HG03439 (cell line): ENCODE results near the gene OLFML2B.
"Not testable (repeated sequence)": the region's sequence is repeated elsewhere in the genome, so short reads cannot be mapped to it uniquely, and the experiment has no call there.

Experiments used
- ATAC-seq: cut with Tn5 transposase; IDR thresholded peaks from one replicate; pipeline ENCODE4 v1.9.1; 2021; ENCODE audit warnings: mild to moderate bottlenecking, moderate library complexity; ENCODE audit not compliant: unreplicated experiment

The OLFML2B gene

DNA sequence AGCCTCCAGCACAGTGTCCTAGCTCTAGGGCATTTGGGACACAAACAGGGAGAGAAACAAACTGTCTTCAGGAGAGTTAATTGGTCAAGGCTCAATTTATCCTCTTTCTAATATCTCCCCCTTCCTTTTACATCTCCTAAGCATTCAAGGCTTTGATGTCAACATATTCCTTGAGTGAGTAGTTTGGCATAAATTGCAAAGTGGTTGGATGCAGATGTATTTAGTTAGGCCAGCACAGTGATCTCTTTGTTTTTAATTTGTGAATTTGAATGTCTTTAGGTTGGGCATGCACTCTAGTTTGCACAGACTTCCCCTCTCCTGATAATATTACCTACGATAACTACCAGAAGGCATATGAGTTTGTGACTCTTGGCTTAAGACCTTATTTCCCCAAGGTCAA lies 12.5 kb upstream of the OLFML2B start:
- no peak for ATAC-seq

DNA sequence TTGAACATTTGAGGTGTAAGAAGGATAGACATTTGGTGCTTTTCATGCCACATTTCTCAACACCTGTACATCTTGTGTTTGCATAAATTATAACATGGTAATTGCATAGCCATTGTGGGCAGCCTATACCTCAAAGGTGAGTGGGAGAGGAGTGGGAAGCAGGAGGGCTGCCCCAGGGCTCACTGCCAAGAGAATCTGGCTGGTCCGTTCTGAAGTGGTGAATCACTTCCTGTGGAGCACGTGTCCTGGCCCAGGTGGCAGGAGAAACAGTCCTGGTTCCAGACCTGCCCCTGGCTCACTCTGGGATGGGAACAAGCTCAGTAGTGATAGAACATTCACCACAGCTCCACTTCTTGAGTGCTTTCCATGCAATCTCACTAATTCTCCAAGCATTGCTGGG lies 11.6 kb upstream of the OLFML2B start:
- ATAC-seq: no peak

DNA sequence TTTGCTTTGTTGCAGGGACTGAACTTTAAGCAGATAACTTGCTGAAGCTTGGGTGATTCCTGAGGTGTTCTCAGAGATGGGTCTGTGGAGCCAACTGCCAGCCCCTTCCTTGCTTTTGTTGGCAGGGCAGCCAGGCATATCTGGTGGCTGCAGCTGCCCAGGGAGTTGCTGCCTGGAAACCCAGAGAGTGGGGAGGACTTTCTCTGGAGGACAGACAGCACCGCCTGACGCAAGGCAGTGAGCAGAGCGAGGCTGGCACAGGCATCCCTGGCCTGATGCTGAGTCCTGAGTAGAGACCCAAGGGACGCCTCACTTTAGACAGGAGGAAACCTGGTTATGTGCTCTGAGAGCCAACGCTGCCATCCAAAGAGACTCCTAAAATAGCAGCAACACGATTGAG lies 9.8 kb upstream of the OLFML2B start:
- no peak for ATAC-seq

DNA sequence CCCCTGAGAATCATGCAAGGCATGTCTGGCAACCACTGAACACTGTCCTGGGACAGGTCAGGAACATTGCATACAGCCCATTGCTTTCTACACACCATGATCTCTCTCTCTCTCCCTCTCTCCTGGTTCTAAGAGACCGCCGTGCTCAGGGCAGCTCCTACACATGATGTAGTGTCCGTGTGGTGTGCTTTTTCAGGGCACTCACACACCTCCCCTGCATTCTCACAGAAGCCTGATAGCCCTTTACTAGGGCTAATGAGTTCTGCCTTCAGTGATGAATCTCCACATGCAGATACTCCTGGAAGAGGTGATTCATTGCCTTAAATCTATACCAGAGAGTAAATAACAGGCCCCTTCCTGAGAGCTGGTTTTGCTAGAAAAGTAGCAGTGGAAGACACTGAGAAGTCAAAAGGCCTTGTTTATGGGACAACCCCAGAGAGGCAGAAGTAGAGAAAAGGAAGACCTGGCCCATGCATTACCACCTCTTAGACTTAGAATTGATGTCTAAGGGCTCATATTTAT lies 7.2 kb upstream of the OLFML2B start:
- no peak for ATAC-seq

DNA sequence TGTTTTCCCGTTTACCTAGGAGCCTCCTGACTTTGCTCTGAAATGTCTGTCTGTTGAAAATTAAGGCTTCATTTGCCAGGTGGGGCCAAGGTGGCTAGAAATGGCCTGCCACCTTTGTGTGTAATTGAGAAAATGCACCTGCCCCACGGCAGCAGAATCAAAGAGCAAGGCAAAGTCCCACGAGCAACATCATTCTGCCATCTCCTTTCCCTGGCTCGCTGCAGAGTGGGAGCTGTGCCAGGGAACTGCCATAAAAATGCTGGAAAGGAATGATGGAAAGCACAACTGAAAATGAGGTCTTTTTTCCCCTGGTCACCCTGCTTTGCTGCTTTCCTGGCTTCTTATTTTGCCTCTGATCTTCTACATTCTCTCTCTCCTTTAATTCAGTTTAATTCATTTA lies 5.5 kb upstream of the OLFML2B start:
- ATAC-seq: no peak

DNA sequence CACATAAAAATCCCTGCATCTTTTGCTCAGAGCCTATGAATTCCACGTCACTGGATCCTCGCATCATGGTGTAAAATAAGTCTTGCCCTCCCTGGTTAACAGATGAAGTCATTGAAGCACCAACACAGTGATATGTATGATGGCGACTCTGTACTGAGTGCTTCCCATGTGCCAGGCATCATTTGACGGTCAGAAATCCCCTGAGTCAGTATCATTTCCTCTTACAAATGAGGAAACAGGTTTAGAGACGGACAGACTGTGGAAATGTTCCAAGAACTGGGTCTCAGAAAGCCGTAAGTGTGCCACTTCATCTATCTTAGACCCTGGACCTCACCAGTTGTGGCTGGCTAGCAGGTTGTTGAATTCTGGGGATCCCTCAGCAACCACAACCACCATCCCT lies 5.1 kb upstream of the OLFML2B start:
- ATAC-seq: no peak

DNA sequence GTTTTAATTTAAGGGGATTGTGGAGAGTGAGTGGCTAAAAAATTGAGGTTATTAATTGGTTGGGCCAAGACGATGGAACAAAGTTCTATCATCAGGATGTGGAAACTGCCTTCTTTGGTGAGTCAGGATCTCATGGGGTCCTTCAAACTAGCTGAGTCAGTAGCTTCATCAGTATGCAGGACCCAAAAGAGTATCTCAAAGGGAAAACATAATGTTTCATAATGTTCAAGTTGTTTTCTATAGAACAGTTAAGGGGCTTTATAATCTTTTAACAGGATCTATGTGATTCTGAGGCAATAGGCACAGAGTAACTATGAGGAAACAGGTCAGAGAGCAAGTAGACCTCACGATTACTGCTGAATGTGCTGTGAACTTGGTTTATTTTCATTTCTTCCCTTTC lies 3.2 kb upstream of the OLFML2B start:
- no peak for ATAC-seq

DNA sequence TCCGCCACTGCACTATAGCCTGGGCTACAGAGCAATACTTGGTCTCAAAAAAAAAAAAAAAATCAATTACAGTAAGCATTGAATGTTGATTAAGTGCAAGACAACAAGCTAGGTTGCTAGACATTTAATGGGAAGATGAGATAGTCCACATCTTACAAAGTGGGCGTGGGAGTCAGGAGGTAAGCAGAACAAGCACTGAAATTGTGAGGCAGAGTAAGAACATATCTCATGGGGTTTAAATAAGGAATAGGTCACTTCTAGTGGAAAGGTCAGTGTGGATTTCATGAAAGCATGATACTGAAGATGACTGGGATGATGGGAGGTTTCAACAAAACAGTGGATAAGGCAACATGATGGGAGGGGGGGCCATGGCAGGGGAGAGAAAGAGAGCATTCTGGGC lies 1.9 kb upstream of the OLFML2B start:
- ATAC-seq: no peak

DNA sequence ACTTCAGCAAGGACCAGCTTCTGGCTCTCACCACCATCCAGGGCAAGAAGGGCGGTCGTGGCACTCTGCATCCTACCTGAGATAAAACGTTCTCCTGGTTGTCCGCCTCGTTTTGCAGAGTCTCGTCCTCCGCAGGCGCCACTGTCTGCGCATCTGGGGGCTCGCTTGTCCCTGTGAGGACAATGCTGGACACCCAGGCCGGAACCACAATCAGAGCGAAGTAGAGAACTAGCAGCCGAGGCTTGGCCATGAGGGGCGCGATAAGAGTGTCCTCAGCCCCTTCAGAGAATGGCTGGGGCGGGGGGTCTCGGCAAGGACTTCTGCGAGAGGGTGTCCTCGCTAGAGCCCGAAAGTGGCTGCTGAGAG lies 505 bp downstream of the OLFML2B start:
- ATAC-seq: no peak

DNA sequence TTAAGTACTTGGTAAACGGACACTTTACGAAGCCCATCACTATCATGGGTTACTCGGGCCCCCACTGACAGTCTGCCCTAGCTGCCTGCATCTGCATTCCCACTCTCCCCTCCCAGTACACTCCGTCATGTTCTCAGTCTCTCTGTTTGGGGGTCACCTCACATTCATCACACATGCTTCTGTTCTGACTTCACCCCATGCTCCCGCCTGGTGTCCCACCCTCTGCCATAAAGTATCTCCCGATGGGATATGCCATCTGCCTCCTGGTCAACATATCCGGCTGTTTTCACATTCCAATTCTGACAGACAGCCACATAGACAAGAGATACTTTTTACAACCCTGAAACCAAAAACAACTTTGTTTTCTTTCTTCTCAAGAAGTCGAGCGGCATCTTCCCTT lies 1.0 kb downstream of the OLFML2B start:
- ATAC-seq: no peak

DNA sequence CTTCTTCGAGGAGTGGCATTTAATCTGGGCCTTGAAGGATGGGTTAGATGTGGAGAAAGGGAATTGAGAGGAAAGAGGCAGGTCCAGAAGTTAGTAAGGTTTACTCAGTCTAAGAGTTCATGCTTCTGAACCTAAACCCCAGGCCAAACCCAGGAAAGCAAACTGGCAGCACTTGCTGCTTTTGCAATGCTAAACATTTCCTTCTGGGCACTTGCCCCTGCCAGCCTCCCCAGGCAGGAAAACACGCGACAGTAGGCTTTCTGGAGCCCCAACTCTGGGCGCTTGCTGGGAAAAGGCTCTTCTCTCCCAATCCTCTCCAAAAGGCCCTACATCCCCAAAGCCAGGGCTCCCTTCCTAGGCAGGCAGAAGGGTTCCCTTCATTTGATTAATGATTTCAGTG lies 2.5 kb downstream of the OLFML2B start:
- ATAC-seq: no peak

DNA sequence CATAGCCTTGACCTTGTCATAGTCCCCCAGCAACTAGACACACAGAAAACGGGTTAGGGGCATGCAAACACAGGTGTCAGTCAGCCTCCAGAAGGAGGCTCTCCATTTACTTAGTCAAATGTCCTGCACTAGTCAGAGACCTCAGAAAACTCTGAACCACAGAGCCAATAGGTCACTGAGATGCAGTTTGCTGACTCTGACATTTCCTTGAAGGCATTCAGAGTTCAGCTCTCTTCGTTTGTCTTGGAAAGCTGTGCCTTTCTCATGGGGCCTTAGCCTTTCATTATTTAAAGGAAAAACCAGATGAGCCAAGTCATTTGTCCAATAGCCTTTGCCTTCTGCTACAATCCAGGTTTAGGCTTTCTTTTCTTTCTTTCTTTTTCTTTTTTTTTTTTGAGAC lies 3.5 kb downstream of the OLFML2B start:
- ATAC-seq: no peak

DNA sequence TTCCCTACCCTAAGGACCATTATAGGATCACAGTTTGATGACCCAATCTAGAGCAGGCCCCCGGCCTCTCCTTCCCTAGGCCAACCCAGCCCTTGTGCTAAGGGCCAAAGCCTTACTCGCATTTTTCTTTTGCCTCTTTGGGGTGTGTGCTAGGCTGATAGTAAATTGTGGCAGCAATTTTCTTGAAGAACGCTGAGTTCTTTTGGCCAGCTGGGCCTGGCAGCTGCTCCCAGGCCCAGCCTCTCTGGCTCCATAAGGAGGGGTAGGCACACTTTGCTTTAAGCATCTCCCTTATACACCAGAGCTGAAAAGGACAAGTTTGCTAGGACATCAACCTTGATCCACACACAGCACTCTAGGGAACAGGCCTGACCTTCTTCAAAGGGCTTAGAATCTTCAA lies 4.2 kb downstream of the OLFML2B start:
- ATAC-seq: no peak

DNA sequence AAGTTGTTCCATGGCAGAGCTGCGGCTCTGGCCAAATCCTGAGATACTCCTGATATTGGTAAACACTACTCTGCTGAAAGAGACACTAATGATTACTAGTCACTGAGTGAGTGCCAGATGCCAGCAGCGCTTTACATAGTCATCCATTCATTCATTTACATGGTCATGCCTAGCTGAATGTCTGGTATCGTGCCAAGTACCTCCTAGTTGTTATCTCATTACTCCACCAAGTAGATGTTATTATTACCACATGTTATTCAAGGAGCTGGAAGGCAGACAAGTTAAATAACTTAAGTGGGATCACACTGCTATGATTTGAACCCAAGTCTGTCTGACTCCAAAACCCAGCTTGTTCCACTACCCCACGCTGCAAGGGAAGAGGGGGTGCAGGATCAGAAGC lies 4.7 kb downstream of the OLFML2B start:
- ATAC-seq: no peak

DNA sequence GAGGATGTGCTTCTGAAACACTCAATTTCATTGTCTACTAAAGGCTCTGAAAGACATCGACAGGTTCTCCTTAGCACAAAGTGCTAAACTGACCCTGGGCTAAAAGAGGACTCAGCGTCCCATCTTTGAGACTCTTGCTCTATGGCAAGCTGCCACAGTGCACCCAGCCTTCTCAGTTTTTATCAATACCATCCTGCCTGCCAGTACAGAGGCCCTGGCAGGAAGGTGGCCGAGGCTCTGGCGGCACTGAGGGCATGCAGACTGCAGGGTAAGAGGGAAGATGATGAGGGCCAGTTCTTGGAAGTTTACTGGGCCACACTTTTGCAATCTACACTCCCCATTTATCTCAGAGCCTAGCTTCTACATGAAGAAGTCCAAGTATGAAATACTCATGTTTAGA lies 5.3 kb downstream of the OLFML2B start:
- ATAC-seq: no peak

DNA sequence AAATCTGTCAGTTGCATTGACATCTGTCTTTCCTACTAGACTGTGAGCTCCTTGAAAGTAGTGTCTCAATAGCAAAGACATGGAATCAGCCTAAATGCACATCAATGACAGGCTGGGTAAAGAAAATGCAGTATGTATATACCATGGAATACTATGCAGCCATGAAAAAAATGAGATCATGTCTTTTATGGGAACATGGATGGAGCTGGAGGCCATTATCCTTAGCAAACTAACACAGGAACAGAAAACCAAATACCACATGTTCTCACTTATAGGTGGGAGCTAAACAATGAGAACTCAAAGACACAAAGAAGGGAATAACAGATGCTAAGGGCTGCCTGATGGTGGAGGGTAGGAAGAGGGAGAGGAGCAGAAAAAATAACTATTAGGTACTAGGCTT lies 5.9 kb downstream of the OLFML2B start:
- ATAC-seq: not testable (repeated sequence)

DNA sequence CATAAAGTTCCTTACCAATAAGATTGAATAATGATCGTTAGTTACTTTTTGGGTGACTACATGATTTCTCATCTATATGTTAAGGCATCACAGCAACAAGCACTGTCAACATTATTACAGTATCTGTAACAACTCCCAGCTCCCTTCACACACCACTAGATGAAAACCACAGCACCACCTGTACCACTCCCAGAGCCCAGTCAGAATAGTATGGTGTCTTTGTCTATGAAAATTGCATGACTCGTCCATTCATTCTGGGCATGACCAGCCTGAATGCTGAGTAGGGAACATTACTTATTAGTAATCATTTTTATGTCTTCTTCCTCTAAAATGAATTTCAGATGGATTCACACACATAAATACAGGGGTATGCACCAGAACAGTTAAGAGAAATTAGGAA lies 7.0 kb downstream of the OLFML2B start:
- ATAC-seq: no peak

DNA sequence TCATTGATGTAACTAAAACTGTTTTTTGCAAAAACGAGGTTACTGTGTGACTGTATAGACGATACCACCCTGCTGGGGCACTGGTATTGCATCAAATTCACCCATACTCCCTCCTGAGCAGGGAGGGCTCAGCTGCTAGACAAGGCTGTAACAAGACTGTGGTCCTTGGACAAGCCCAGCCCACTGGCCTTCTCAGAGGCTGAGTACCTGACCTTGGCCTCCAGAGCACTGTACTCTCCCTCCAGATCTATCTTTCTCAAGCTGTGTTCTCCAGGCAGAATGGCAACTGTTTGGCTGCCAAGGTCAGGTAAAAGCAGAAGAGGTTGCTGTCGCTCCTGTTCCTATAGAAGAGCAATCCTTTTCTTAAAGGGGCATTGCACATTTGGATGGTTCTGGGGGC lies 8.5 kb downstream of the OLFML2B start:
- ATAC-seq: no peak

DNA sequence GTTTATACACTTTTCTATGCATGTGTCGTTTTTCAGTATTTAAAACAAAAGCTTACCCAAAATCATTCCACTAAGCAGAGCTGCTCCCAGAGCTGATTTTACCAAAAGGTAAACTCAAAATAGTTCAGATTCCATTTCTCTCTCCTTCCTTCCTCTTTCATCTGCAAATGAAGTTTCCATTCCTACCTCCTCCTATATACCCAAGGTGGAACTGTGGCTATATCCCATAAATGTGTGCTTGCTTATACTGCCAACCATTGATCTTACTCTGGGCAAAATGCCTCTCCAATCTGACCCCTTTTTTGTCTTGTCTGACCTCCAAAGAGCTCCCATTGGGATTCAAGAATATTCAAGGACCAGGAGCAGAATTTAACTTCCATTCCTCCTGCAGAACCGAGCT lies 9.5 kb downstream of the OLFML2B start:
- no peak for ATAC-seq

DNA sequence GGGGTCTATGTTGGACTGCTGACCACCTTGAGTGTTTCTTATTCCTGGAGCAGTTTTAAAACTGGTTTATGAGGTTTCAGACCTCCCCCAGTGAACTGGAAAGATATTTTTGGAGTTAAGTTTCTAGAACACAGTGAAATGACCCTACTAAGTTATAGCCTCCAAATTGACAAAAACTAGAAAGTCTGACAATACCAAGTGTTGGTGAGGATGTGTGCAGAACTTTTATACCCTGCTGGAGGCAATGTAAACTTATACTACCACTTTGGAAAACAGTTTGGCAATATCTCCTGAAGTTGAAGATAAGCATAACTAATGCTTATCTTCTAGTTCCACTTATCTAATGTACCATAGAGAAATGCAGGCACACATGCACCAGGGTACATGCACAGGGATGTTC lies 10.4 kb downstream of the OLFML2B start:
- no peak for ATAC-seq

DNA sequence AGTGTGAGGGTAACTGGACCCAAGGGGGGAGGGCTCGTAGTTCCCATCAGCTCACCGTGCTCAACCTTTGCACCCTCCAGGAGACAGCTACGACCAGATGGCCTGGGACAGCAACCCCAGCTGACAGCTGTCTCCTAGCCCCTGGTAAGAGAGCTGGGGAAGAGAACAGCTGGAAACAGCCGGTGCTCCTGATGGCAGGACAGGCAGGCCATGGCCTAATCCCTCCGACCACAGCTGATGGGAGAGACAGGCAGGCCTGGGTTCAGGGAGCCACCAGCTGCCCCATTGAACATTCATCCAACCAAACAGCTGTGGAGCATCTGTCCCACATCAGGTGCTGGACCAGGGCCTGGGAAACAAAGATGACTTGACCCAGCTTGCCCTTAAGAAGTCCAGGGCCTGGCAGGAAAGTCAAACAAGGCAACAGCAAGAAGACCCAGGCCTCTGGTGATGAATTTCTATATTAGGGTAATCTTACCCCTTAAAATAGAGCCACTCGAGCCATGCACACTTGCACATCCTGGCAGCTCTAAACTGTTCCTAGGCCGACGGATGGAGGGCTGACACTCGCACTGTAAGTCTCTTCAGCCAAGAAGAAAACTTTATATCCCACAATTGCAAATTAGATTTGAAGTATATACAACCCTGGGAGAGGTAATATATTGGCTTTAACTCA lies 12.2 kb downstream of the OLFML2B start:
- ATAC-seq: no peak

DNA sequence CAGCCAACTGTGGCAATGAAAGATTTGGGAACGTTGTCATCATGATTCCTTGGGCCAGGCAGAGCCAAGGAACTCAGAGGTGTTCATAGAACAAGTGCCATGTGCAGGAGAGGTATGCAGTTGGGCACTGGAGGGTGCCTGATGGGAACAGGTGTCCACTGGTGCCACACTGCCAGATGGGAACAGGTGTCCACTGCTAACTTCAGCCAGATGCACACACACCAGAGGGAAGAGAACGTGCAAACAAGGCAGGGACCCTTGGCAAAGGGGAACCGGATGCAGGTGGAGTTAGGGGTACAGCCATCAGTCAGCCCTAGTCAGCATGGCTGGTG lies 13.5 kb downstream of the OLFML2B start:
- ATAC-seq: no peak

DNA sequence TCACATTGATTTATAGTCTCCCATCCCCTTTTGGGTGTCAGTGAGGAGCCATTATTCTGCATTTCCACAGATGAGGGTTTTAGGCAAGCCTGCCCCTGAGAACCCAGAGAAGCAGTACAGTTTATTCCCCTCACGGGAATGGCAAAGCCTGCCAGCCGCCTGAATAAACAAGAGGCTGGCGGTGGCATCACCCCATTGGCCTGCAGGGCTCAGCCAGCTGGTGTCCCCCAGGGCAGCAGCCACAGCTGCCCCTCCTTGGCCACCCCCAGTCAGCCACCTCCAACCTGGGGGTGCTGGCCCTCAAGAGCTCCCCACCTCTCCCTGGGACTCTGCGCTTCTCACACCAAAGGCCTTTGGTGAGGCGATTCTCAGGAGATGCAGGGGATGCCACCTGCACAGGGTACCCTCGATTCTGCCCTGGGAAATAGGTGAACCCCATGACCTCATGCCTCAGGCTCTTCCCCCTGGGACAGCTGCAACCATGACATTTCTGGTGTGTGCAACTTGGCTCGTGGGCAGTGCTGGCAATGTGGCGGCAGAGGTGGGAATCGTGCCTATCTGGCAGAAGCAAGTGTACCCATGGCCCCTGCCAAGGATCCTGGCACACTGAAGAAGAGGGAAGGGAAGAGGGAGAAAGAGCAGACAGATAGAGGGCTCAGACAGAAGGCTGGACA lies 14.0 kb downstream of the OLFML2B start:
- no peak for ATAC-seq
